Measurements from ENCODE around the gene CHMP3. TPM values are rescaled to one million over a fixed set of nuclear protein-coding genes. Genes with fewer than 3 reads are reported as not detected.
"Not testable (repeated sequence)": the region's sequence is repeated elsewhere in the genome, so short reads cannot be mapped to it uniquely, and the experiment has no call there.

Gene CHMP3
- 99.9 TPM for total RNA-seq
- long read RNA-seq, transcript CHMP3-203 (5 exons, 1,099 nt) = minor isoform, 27 of 265 reads
- long read RNA-seq, transcript CHMP3-201 (6 exons, 3,171 nt) = major isoform, 223 of 265 reads
- long read RNA-seq, partial matches to known transcripts = 2 of 265 reads
- long read RNA-seq, other reads (novel, unspliced or antisense) = 13 of 265 reads

DNA sequence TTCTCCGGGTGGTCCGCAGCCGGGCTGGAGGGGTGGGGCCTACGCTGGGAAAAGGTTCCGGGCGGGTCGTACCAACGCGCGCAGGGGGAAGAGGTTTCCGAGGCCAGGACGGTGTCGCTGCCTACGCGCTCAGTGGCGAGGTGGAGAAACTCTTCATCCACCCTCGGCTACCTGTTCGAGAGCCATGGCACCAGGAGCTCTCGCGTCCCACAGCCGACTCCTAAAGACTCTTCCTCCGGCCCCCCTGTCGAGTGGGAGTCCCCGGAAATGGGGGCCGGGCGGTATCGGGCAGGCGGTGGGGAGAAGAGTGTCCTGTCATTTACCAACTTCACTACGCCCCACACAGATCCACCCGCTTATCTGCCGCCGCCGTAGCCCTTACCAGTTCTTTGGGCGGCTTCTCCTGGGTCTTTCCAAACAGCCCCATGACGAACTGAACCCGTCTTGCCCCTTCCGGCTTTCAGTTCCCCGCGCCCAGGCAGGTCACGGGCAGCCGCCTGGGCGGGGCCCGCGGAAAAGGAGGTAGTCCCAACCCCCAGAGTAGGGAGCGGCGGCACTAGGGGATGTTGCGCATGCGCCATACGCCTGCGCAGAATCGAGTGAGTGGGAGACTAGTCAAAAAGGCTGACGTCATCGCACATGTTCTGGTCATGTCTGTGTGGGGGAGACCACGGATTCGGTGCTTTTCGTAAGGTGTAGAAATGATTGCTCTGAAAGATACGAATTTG is at the start of gene CHMP3:
Gene CHMP3 (minus strand): TSS at position 522 of the 728 bp plus-strand sequence. CDS start 95 bp downstream, at position 427.
- peak; percentile 99 for DNase-seq (ENCODE audit: low spot score)

DNA sequence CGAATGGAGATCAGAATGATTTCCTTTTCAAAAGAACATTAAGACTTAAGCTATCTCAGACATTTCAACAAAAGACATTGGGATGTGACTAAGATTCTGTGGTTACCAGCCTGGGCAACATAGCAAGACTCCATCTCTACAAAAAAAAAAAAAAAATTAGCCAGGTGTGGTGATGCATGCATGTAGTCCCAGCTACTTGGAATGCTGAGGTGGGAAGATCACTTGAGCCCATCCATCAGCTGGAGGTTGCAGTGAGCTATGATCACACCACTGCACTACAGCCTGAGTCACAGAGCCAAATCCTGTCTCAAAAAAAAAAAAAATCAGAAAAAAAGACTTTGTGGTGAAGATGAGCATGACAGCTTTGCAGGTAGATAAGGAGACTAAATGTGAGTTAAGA is 47.6 kb upstream of the CHMP3 start:
- no peak for DNase-seq (ENCODE audit: low spot score)

DNA sequence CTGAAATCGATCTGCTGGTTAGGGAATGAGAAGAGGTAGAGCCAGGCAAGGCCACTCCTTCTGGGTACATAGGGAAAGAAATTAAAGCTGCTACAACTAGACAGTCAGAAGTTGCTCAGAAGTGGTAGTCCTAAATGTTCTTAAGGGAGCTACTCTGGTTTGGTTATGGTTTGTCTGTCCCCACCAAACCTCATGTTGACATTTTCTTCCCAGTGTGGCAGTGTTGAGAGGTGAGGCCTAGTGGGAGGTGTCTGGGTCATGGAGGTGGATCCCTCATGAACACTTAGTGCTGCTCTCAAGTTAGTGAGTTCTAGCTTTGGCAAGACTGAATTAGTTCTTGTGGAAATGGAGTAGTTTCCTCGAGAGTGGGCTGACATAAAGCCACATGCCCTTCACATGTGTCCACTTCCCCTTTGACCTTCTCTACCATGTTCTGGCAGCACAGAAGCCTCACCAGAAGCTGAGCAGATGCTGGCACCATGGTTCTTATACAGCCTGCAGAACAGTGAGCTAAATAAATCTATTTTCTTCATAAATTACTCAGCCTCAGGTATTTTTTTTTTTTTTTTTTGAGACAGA is 45.7 kb upstream of the CHMP3 start:
- no peak for DNase-seq (ENCODE audit: low spot score)

DNA sequence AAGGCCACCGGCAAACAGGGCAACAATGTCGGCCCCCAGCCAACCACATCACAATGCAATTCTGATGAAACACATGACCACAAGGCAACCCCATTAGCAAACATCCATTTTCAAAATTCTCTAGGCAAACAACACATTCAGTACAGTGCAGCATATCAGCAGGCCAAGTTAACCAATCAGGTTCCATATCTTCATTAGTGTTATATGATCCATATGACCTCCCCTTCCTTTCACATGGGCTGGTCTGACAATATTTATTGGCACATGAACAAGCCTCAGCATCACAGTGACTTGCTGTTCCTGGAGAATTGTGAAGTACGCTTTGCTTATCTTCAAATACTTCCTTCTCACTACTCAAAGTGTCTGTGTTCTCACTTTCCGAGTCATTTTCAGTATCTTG is 40.7 kb upstream of the CHMP3 start:
- no peak for DNase-seq (ENCODE audit: low spot score)

DNA sequence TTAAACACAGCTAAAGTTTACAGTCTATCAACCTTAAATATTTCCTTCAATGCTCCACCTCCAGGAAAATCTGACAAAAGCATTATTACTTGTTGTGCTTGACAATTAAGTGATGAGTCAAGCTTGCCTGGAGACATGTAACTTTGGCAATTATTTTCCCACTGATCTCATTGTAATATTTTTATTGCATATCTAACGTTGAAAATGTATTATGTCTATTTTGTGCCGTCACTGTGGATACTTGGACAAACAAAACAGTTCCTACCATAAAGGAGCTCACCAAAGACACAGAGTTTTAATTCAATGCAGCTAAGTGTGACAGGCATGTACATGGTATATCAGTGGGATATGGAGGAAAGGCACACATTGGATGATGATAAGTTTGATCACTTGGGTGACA is 35.7 kb upstream of the CHMP3 start:
- DNase-seq (ENCODE audit: low spot score) = no peak

DNA sequence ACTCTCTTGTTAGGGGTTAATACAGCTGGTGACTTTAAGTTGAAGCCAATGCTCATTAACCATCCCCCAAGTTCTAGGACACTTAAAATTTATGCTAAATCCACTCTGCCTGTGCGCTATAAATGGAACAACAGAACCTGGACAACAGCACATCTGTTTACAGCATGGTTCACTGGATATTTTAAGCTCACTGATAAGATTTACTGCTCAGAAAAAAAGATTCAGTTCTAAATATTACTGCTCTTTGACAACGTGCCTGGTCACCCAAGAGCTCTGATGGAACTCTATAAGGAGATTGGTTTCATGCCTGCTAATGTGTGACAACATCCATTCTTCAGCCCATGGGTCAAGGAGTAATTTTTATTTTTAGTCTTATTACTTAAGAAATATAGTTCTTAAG is 32.9 kb upstream of the CHMP3 start:
- DNase-seq (ENCODE audit: low spot score) = no peak

DNA sequence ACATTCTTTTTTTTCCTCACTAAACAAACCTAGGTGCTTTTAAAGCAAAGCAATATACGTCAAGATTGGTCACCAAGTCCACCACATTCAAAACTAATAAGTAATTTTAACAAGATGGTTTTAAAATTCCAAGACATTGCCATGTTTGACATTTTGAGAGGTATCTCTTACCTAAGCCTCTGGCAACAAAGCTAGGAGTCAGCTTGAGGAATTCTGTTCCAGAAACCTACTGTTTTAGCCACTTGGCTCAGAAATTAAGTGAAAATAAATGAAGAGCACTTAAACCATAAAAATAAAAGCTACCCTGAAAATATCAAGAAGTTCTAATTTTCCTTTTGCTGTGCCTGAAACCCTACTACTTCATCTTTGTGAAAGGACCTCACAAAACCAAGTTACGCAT is 30.0 kb upstream of the CHMP3 start:
- DNase-seq (ENCODE audit: low spot score) = no peak

DNA sequence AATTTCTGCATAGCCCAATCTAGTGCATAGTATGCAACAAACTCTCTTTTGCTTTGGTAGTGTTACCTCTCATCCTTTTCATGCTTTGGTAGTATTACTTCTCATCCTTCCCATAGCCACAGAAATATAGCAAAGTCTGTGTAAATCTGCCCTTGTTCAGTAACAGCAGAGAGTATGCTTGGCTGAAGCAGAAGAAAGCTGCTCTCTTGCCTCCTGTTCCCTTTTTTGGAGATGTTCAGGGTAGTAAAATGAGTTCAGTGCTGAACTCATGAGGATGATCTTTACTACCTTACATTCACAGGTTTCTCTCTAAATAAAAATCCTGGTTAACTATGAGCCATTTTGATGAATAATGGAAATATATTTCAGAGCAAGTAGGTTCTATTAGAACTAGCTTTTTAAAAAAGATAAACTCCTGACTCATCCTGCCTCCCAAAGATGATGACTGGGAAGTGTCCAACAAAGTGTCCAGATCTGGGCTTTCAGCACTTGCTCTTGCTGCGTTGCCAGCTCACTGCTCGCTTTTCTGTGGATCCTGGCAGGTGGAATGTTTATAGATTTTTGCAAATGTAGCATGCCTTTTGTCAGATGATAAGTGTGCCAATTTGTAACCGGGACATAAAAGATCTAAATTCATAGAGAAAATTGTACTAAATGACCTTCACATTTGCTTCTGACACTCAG is 29.4 kb upstream of the CHMP3 start:
- DNase-seq (ENCODE audit: low spot score) = no peak

DNA sequence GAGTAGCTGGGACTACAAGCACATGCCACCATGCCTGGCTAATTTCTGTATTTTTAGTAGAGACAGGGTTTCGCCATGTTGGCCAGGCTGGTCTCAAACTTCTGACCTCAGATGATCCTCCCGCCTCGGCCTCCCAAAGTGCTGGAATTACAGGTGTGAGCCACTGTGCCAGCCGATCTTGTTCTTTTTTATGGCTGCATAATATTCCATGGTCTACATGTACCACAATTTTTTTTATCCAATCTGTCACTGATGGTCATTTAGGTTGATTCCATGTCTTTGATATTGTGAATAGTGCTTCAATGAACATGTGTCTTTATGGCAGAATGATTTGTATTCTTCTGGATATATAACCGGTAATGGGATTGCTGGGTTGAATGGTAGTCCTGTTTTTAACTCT is 26.5 kb upstream of the CHMP3 start:
- not testable (repeated sequence) for DNase-seq (ENCODE audit: low spot score)

DNA sequence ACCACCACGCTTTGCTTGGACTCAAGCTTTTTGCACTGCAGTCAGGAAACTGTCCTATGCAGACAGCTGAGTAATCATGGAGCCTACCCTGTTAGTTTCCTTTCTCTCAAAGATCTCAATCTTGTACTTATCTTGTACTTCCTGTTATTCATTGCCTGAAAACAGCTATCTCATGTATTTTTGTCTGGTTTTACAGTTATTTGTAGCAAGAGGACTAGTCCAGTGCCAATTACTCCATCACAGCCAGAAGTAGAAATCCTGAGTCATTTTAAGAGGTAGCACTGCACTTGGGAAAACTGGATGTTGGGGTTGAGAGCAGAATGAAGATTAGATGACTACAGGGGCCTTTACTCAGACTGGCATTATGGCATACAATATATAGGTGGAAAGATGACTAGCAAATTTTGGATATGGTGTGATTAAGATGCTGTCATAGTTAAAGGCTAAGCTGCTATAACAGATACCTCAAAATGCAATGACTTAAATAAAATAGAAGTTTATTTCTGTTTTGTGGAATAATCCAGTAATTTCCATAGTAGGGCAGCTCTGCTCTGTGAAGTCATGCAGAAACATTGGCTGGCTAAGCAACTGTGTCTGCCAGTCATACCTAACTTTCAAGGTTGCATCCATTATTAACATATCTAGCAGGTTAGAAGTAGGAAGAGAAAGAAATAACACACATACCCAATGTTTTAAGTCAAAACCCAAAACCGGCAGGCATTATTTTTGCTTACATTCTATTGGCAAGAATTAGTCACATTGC is 21.1 kb upstream of the CHMP3 start:
- DNase-seq (ENCODE audit: low spot score) = no peak

DNA sequence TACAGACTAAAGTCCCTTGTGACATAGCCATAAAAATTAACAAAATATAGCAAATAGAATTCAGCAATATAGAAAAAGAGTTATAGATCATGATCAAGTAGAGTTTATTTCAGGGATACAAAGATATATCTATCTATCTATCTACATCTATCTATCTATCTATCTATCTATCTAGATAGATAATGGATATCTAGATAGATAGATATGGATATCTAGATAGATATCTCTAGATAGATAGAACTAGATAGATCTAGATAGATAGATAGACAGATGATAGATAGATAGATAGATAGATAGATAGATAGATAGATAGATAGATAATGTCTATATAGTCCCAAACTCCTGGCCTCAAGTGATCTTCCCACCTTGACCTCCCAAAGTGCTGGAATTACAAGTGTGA is 17.3 kb upstream of the CHMP3 start:
- no peak for DNase-seq (ENCODE audit: low spot score)

DNA sequence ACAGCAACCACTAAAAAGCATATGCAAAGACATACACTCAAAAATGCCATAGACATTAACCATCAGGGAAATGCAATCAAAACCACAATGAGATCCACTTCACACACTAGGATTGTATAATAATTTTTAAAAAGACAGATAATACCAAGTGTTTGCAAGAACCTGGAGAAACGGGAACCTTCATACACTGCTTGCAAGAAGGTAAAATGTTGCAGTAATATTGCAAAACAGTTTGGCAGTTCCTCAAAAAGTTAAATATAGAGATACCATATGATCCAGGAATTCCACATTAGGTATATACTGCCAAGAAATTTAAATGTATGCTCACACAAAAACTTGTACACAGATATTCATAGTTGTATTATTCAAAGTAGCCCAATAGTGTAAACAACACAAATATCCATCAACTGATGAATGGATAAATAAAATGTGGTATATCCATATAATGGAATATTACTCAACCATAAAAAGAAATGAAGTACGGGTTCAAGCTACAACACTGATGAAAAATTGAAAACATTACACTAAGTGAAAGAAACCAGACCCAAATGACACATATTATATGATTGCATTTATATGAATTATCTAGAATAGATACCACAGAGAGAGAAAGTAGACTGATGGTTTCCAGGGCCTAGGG is 14.7 kb upstream of the CHMP3 start:
- DNase-seq (ENCODE audit: low spot score) = no peak

DNA sequence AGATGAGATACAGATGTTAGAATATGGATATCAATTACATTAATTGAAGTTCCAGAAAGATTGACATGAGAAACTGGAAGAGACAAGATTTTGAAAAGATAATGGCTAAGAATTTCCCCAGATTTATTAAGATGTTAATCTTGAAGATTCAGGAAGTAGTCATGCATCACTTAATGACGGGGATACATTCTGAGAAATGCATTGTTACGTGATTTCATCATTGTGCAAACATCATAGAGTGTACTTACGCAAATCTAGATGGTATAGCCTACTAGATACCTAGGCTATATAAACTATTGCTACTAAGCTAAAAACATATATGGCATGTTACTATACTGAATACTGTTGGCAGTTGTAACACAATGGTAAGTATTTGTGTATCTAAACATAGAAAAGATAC is 6.8 kb upstream of the CHMP3 start:
- no peak for DNase-seq (ENCODE audit: low spot score)

DNA sequence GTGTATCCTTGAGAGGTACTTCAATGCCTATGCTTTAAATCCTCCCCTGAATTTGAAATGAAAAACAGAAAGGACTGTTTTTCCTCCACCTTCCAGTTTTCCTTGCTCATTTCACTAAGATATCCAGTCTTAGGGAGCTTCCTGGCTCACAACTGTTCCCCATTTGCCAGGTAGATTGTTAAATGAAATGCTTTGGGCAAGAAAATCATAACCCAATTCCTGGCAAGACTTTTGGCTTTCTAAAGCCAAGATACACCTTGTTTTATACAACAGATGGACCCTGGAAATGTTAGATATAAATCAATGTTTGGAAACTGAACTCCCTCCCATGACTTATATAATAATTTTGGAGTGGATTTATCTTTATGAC is 3.6 kb upstream of the CHMP3 start:
- DNase-seq (ENCODE audit: low spot score) = no peak

DNA sequence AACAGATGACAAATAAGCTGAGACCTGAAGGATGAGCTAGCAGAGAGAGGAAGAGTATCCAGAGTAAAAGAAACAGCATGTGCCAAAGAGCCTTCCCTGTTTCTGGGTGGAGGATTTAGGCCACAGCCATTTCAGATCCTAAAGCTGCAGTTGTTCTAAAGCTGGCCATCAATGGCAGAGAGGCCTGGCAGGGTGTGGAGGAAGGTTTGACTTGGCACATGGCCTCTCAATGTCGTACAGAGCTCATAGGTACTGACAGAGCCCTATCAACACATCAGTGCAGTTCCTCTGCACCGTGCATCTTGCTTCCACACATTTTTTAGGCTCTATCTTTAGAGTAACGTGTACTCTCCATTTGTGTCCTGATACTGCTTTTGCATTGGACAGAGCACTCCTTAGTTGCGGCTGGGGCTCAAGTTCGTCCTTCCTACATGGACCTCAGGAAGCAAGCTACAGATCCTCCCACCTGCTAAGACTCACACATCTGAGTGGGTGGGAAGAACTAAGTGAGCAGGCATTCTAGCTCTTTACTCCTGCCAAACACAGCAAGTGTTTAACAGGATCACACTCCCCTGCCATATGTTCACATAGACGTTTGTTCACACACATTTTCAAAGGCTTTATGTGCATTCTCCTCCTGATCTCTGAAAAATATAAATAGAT is 3.0 kb upstream of the CHMP3 start:
- DNase-seq (ENCODE audit: low spot score) = no peak

DNA sequence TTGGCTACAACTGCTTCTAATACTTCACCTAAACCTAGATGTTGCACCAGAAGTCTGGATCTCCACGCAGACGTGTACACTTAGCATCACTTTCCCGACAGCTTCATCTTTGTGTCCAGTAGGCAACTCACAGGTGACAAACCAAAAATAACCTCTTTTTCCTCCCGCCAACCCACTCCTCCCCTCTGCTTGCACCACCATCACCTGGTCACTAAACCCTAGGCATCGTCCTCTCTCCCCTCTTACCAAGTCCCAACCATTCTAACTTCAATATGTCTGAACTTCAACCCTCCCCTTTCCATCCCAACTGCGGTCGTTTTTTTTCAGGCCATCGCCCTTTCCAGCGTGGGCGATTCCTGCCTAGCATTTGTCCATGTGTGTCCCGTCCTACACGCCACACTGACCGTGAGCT is 413 bp upstream of the CHMP3 start:
- no peak for DNase-seq (ENCODE audit: low spot score)

DNA sequence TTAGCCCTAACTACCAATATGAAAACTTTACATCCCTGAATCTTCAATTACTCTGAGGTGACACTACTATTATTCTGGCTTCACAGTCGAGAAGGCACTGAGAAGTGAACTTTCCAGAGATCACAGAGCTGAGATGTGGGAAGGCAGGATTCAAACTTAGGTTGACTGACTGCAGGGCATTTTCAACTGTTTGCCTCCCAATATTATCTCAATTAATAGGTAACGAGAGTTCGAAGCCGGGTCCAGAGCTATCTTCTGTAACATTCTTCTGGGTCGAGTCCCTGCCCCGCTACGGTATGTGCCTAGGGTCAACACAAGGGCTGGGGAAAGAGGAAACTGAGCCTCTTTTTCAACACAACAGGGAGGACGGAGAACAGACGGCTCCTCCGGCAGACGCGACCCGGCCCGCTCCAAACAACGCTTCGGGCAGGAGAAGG is 740 bp downstream of the CHMP3 start:
- no peak for DNase-seq (ENCODE audit: low spot score)

DNA sequence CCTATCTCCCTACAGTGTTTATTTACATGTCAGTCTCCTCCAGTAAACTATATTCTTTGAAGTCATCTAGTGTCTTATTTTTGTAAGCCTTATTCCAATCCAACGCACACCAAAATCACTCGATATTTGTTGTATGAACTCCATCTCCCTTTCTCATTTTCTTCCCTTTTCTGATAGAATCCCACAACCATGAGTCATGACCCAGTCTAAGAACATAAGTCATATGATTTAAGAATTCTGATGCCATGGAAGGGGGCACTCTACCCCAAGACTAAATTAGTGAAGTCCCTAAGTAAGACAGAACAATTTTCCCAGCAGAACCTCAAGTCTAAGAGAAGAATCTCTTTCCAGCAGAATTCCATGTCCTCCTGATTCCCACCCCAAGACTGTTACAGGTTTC is 5.4 kb downstream of the CHMP3 start:
- DNase-seq (ENCODE audit: low spot score) = no peak

DNA sequence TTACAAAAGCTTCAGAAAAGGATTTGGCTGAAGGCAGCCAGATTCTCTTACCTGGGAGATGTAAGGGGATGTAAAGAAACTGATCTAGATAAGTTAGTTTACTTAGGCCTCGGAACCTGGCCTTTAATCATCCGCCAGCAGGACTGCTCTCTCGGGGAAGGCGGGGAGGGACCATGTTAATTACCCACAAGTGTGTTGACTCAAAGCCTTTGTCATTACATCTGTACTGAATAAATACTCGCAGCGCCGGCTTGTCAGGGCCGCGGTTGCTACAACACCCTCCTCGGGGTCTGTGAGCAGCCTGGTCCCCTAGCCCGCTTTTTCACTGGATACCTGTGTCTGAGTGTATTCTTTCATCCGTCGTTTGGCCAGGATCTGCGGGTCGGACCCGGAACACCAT is 6.7 kb downstream of the CHMP3 start:
- no peak for DNase-seq (ENCODE audit: low spot score)

DNA sequence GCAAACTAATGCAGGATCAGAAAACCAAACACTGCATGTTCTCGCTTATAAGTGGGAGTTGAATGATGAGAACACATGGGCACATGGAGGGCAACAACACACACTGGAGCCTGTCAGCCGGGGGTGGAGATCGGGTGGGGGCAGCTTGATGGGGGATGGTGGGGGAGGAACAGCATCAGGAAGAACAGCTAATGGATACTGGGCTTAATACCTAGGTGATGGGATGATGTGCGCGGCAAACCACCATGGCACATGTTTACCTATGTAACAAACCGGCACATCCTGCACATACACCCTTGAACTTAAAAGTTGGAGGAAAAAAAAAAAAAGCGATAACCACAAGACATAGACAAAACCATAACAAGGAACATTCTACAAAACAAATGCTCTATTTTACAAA is 10.4 kb downstream of the CHMP3 start:
- DNase-seq (ENCODE audit: low spot score) = no peak

Data from mesenteric fat pad (tissue), 1 donor.